HG03097 (cell line): Measurements from ENCODE around the gene NAP1L4.
"Not testable (repeated sequence)": the region's sequence is repeated elsewhere in the genome, so short reads cannot be mapped to it uniquely, and the experiment has no call there.

ENCODE experiments used
- ATAC-seq: cut with Tn5 transposase; IDR thresholded peaks from one replicate; pipeline ENCODE4 v1.9.1; 2021; ENCODE audit not compliant: unreplicated experiment, low FRiP score

NAP1L4 gene

GRCh38 chr11:2911785-2912391 is 80.2 kb downstream of the NAP1L4 start:
- no peak for ATAC-seq

GRCh38 chr11:2911088-2911784 is 80.9 kb downstream of the NAP1L4 start:
- no peak for ATAC-seq

- ATAC-seq = no peak
Measured at GRCh38 chr11:2910401-2910955, 81.7 kb downstream of the NAP1L4 start.

GRCh38 chr11:2909133-2909902 is 82.8 kb downstream of the NAP1L4 start:
- ATAC-seq = no peak

GRCh38 chr11:2908130-2908529 is 84.0 kb downstream of the NAP1L4 start:
- ATAC-seq = no peak

- not testable (repeated sequence) for ATAC-seq
Measured at GRCh38 chr11:2905299-2905698, 86.8 kb downstream of the NAP1L4 start.

- ATAC-seq = no peak
Measured at GRCh38 chr11:2904153-2905052, 87.7 kb downstream of the NAP1L4 start.

- ATAC-seq = no peak
Measured at GRCh38 chr11:2903672-2904011, 88.5 kb downstream of the NAP1L4 start.

GRCh38 chr11:2902784-2903671 is 89.1 kb downstream of the NAP1L4 start:
- ATAC-seq = no peak

GRCh38 chr11:2901854-2902783 is 90.0 kb downstream of the NAP1L4 start:
- ATAC-seq = peak; percentile 90

GRCh38 chr11:2901196-2901796 is 90.8 kb downstream of the NAP1L4 start:
- no peak for ATAC-seq

GRCh38 chr11:2899080-2899783 is 92.9 kb downstream of the NAP1L4 start:
- no peak for ATAC-seq

GRCh38 chr11:2898366-2899079 is 93.6 kb downstream of the NAP1L4 start:
- no peak for ATAC-seq

- ATAC-seq = no peak
Measured at GRCh38 chr11:2897048-2897447, 95.1 kb downstream of the NAP1L4 start.

GRCh38 chr11:2896047-2896446 is 96.1 kb downstream of the NAP1L4 start:
- ATAC-seq = no peak
